Measurements from ENCODE around the gene PSTPIP1. TPM values are rescaled to one million over a fixed set of nuclear protein-coding genes. Genes with fewer than 3 reads are reported as not detected.

The PSTPIP1 gene
- total and polyA plus RNA-seq, 10 donors = 31.1 to 150 (median 84.0) TPM

DNA sequence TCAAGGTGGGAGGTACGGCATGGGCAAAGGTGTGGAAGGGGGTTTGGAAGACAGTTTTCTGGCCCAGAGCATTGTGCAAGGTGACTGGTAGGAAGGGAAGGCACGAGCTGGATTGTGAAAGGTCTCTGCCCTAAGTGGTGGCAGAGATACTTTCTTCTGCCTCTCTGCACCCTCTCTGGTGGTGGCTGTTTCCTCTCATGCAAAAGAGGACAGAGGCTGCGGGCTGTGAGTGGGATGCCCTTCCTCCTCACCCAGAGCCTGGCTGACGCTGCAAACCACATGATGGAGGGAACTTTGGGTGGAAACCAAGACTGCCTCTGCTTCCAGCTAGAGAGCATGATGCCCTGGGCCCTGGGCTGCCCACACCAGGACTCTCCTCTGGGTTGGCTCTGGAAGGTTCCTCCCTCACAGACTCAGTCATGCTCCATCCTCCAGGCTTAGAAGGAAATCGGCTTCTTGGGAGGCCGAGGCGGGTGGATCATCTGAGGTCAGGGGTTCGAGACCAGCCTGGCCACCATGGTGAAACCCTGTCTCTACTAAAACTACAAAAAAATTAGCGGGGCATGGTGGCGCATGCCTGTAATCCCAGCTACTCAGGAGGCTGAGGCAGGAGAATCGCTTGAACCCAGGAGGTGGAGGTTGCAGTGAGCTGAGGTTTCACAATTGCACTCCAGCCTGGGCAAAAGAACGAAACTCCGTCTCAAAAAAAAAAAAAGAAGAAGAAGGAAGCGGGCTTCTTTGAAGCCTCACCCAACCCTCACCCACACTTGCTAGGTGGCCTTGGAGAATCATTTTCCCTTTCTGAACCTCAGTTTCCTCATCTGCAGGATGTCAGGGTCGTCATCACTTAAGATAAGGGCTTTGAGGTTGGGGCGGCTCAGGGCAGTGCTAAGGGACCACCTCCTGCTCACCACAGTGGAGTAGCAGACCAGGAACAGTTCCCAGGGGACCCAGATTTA lies 8.3 kb downstream of the PSTPIP1 start:
- Histone ChIP-seq H3K9me3 (no peaks in the 10 kb centered on the region), H3K4me1 (peaks cover 33 to 97% (median 63%) of the 10 kb centered on the region in 6 donors), H3K27me3 (replicated peaks in 1 of 7) (no peaks in the 10 kb centered on the region), H3K36me3 (peaks cover 0 to 32% (median 0%) of the 10 kb centered on the region in 6 donors), H3K27ac (peak overlapping the region; percentile 2 to 97 (median 84)), H3K4me3 (peak overlapping the region in 2 of 8 donors; percentile 8 to 55)
- TF ChIP-seq CTCF (IDR thresholded peaks at IDR 0.05 in 8 of 11, conservative IDR thresholded peaks at IDR 0.05 in 3 of 11) = peak in 1 of 11 experiments; percentile 10
- TF ChIP-seq POLR2A (IDR thresholded peaks at IDR 0.05) = no peak
- peak; percentile 46 to 79 (median 74) for TF ChIP-seq POLR2AphosphoS5 (IDR thresholded peaks at IDR 0.05)
- WGBS, 5 donors = 22 to 52% (median 44%) methylated on average over 14 to 16 of the region's 16 CpGs
- intact Hi-C loops (cut with DNase I; ENCODE audit: low total_unique reads) = no loop called here
- peak; percentile 93 for DNase-seq

DNA sequence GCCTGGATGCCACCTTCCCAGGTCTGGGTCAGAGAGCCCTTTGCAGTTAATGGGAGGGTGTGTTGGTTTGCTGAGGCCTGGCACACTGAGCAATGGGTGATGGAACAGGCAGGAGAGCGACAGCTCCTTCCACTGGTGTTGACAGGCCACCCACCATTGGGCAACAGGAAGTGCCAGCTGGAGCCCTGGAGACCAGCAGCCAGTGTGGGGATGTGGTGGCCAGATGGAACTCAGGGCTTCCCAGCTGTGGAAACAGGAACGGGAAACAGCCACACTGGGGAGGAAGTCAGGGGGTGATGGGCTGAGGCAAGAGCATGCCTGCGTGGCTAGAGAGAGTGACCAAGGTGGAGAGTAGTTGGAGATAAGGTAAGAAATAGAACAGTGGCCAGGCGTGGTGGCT lies 9.3 kb downstream of the PSTPIP1 start:
- DNase-seq = peak; percentile 89
- intact Hi-C loops (cut with DNase I; ENCODE audit: low total_unique reads) = no loop called here
- Histone ChIP-seq H3K9me3 (no peaks in the 10 kb centered on the region), H3K4me1 (peaks cover 32 to 97% (median 56%) of the 10 kb centered on the region in 6 donors), H3K36me3 (peaks cover 0 to 39% (median 0%) of the 10 kb centered on the region in 6 donors), H3K4me3 (peak overlapping the region in 1 of 8 donors; percentile 55), H3K27ac (peak overlapping the region in 7 of 8 donors; percentile 69 to 97 (median 87)), H3K27me3 (replicated peaks in 1 of 7) (no peaks in the 10 kb centered on the region)
- 27 to 56% (median 43%) methylated on average over 4 of the region's 4 CpGs for WGBS, 5 donors
- TF ChIP-seq POLR2AphosphoS5 (IDR thresholded peaks at IDR 0.05) (peak; percentile 71 to 85 (median 81)), POLR2A (IDR thresholded peaks at IDR 0.05) (no peak), CTCF (IDR thresholded peaks at IDR 0.05 in 8 of 11, conservative IDR thresholded peaks at IDR 0.05 in 3 of 11) (peak in 1 of 11 experiments; percentile 10)

GRCh38 chr15:77009176-77009575 lies 14.2 kb downstream of the PSTPIP1 start:
- intact Hi-C loops (cut with DNase I; ENCODE audit: low total_unique reads) = no loop called here
- TF ChIP-seq CTCF (IDR thresholded peaks at IDR 0.05 in 8 of 11, conservative IDR thresholded peaks at IDR 0.05 in 3 of 11) (no peak), POLR2AphosphoS5 (IDR thresholded peaks at IDR 0.05) (no peak), POLR2A (IDR thresholded peaks at IDR 0.05) (no peak)
- peak overlapping the region in 3 of 8 donors; percentile 42 to 89 (median 85) for H3K27ac ChIP-seq
- H3K4me3 ChIP-seq = no peak overlapping the region
- peaks cover 12 to 97% (median 50%) of the 10 kb centered on the region in 6 donors for H3K4me1 ChIP-seq
- H3K27me3 ChIP-seq (replicated peaks in 1 of 7) = no peaks in the 10 kb centered on the region
- peaks cover 0 to 39% (median 0%) of the 10 kb centered on the region in 6 donors for H3K36me3 ChIP-seq
- peak; percentile 41 for DNase-seq
- H3K9me3 ChIP-seq = no peaks in the 10 kb centered on the region
- 85 to 96% (median 90%) methylated on average over 4 to 6 of the region's 6 CpGs for WGBS, 5 donors

Data from spleen (tissue), 11 donors.